ENCODE measurements around the gene MPIG6B.

Gene MPIG6B

GRCh38 chr6:31727717-31728671 lies 4.8 kb downstream of the MPIG6B start:
- no peak overlapping the region for H3K4me3 ChIP-seq (replicated peaks; ENCODE audit: insufficient read depth, low read length)
- no peaks in the 10 kb centered on the region for H3K27me3 ChIP-seq (ENCODE audit: insufficient read depth, poor library complexity, severe bottlenecking)
- peak overlapping the region; percentile 66 for H3K27ac ChIP-seq (replicated peaks)
- peak; percentile 81 to 92 for DNase-seq (ENCODE audit: low read depth in 1 of 2, low spot score in 1 of 2)
- TF ChIP-seq CTCF (IDR thresholded peaks at IDR 0.05; ENCODE audit: insufficient read depth, low read length) (no peak), POLR2AphosphoS5 (IDR thresholded peaks at IDR 0.05; ENCODE audit: low read depth) (no peak), GABPA (IDR thresholded peaks at IDR 0.05; ENCODE audit: low read depth) (no peak), REST (IDR thresholded peaks at IDR 0.05; ENCODE audit: insufficient replicate concordance, low read depth) (no peak), SPI1 (IDR thresholded peaks at IDR 0.05; ENCODE audit: borderline replicate concordance, low read depth) (no peak; the same call in 1 of the 2 replicates)

GRCh38 chr6:31728767-31729514 lies 5.8 kb downstream of the MPIG6B start, which contains the start of gene DDAH2:
TSS of gene DDAH2 (minus strand) at chr6:31729299. CDS start at chr6:31729161, 138 bp downstream.
- Histone ChIP-seq H3K4me3 (replicated peaks; ENCODE audit: insufficient read depth, low read length) (peak within 1 kb of the TSS; percentile 33), H3K27ac (replicated peaks) (peak within 1 kb of the TSS; percentile 66), H3K27me3 (ENCODE audit: insufficient read depth, poor library complexity, severe bottlenecking) (no peaks in the 10 kb centered on the region)
- DNase-seq (ENCODE audit: low read depth in 1 of 2, low spot score in 1 of 2) = no peak
- TF ChIP-seq SPI1 (IDR thresholded peaks at IDR 0.05; ENCODE audit: borderline replicate concordance, low read depth) (no peak), REST (IDR thresholded peaks at IDR 0.05; ENCODE audit: insufficient replicate concordance, low read depth) (no peak), GABPA (IDR thresholded peaks at IDR 0.05; ENCODE audit: low read depth) (no peak), CTCF (IDR thresholded peaks at IDR 0.05; ENCODE audit: insufficient read depth, low read length) (no peak), POLR2AphosphoS5 (IDR thresholded peaks at IDR 0.05; ENCODE audit: low read depth) (no peak)

- DNase-seq (ENCODE audit: low read depth in 1 of 2, low spot score in 1 of 2) = peak; percentile 72 to 83
- no peaks in the 10 kb centered on the region for H3K27me3 ChIP-seq (ENCODE audit: insufficient read depth, poor library complexity, severe bottlenecking)
- peak overlapping the region; percentile 33 for H3K4me3 ChIP-seq (replicated peaks; ENCODE audit: insufficient read depth, low read length)
- H3K27ac ChIP-seq (replicated peaks) = peak overlapping the region; percentile 57
- no peak for TF ChIP-seq REST (IDR thresholded peaks at IDR 0.05; ENCODE audit: insufficient replicate concordance, low read depth)
- TF ChIP-seq CTCF (IDR thresholded peaks at IDR 0.05; ENCODE audit: insufficient read depth, low read length) = peak; percentile 49
Observed at GRCh38 chr6:31729515-31729978, 6.4 kb downstream of the MPIG6B start.

Data from HL-60 (cell line).